Neural cell (in vitro differentiated cells): Measurements from ENCODE around the gene DUS2.

Experiments used
- EP300 ChIP-seq: fragments of 450-650 bp; conservative IDR thresholded peaks from 2 replicates; pipeline ENCODE4 v1.6.1; 2014; ENCODE audit warnings: antibody characterized with exemption, mild to moderate bottlenecking, moderate library complexity; ENCODE audit not compliant: poor library complexity, severe bottlenecking
- EZH2 ChIP-seq: fragments of 200-600, 300-800 bp; shearing (Covaris generic), sonication (generic); IDR thresholded peaks from 2 replicates; pipeline ENCODE4 v1.6.1; 2014; ENCODE audit warnings: antibody characterized with exemption, low read length, borderline replicate concordance, mild to moderate bottlenecking; ENCODE audit not compliant: insufficient read depth, poor library complexity, severe bottlenecking
- POLR2AphosphoS5 ChIP-seq: IDR thresholded peaks from 2 replicates; pipeline ENCODE4 v1.6.1; 2012
- SMC3 ChIP-seq: fragments of 450-650 bp; conservative IDR thresholded peaks from 2 replicates; pipeline ENCODE4 v1.6.1; 2014; ENCODE audit warnings: antibody characterized with exemption, mild to moderate bottlenecking, moderate library complexity; ENCODE audit not compliant: poor library complexity
- TAF1 ChIP-seq: IDR thresholded peaks from 2 replicates; pipeline ENCODE4 v1.6.1; 2012; ENCODE audit warnings: low read depth
- TF ChIP-seq, protein P1 (sequence below): fragments of 450-650 bp; IDR thresholded peaks from 2 replicates; pipeline ENCODE4 v1.5.1; 2014; ENCODE audit warnings: antibody characterized with exemption, mild to moderate bottlenecking, moderate library complexity; ENCODE audit not compliant: poor library complexity, severe bottlenecking

DNA sequence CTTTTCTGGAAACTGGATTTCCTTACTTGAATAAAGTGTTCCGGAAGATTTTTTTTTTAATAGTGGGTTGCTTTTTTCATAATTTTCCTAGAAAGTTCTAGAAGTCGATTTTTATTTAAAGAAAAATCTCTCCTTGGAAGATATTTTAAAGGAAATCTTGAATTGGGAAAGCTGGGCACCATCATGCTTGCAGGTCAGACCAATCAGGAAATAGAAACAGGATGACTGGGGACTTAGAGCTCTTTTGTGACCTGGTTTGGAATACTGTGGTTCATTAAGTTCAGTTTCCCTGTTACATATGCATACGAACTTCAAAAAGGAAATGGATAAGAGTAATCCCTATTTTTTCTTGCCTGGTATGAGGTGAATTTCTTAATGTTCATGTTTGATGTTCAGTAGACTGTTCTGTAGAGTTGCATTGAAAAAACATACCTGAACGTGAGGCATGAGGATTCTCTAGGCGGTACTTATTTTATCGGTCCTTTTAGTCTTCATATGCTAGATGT lies 63.3 kb downstream of the DUS2 start:
- TF ChIP-seq TAF1 (no peak), SMC3 (no peak), POLR2AphosphoS5 (no peak), EZH2 (no peak), EP300 (no peak)
- TF ChIP-seq, protein P1, sequence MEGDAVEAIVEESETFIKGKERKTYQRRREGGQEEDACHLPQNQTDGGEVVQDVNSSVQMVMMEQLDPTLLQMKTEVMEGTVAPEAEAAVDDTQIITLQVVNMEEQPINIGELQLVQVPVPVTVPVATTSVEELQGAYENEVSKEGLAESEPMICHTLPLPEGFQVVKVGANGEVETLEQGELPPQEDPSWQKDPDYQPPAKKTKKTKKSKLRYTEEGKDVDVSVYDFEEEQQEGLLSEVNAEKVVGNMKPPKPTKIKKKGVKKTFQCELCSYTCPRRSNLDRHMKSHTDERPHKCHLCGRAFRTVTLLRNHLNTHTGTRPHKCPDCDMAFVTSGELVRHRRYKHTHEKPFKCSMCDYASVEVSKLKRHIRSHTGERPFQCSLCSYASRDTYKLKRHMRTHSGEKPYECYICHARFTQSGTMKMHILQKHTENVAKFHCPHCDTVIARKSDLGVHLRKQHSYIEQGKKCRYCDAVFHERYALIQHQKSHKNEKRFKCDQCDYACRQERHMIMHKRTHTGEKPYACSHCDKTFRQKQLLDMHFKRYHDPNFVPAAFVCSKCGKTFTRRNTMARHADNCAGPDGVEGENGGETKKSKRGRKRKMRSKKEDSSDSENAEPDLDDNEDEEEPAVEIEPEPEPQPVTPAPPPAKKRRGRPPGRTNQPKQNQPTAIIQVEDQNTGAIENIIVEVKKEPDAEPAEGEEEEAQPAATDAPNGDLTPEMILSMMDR = no peak
